HG03442 (cell line): ENCODE results near the gene TBX10.

Experiments used
- ATAC-seq: cut with Tn5 transposase; IDR thresholded peaks from one replicate; pipeline ENCODE4 v1.9.1; 2021; ENCODE audit warnings: mild to moderate bottlenecking, moderate library complexity; ENCODE audit not compliant: unreplicated experiment

Gene TBX10

DNA sequence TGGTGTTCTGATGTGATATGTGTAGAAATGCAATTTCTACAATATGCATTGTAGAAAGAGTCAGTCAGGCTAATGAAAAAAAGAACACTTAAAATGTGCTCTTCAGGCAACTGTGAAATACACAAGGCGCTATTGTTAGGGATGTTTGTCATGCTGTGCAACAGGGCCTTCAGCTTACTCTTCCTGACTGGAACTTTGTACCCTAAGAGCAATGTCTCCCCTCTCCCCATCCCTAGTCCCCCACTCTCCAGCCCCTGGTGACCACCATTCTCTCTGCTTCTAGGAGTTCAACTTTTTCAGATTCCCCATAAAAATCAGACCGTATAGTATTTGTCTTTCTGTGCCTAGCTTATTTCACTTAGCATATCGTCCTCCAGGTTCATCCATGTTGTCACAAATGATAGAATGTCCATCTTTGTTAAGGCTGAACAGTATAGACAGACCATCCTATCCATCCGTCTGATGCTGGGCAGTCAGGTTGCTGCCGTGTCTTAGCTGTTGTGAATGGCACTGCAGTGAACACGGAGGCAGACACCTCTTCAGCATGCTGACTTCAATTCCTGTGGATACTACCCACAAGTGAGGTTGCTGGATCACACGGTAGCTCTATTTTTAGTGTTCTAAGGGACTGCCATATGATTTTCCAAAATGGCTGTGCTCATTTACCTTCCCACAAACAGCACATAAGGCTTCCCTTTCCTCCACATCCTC, 22.2 kb downstream of the TBX10 start:
- ATAC-seq: no peak

DNA sequence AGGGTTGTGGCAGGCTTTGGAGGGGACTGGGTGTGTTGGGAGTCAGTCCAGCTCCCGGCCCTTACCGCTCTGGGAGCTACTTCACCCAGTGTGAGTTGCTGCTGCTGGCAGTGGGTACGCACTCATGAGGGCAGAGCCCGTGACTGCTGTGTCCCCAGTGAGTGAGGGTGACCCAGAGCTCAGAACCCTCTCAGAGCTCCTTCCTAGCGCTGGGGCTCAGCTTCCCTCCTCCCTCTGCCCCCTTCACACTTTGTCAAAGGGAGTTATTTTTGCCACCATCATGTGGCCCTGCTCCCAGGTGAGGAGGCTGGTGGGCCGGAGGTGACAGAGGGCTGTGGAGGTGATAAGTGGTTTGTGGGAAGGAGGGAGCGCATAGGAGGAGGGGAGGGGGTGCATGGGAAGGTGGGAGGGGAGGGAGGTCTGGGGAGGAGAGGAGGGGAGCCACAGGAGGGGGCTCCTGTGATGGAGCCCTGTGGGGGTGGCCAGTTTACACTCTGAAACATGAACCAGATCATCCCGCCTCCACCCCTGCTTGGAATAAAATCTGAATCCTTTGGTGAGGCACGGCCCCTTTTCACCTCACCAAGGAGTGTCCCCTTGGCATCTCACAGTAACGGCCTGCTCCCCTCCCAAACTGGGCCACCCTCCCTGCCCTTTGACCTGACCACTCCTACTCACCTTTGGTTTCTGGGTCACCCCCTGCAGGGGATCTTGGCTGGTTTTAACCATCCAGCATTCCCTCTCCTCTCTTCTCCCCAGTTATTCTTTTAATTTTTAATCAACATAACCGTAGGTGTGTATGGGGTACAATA, 22.9 kb downstream of the TBX10 start:
- ATAC-seq: no peak

DNA sequence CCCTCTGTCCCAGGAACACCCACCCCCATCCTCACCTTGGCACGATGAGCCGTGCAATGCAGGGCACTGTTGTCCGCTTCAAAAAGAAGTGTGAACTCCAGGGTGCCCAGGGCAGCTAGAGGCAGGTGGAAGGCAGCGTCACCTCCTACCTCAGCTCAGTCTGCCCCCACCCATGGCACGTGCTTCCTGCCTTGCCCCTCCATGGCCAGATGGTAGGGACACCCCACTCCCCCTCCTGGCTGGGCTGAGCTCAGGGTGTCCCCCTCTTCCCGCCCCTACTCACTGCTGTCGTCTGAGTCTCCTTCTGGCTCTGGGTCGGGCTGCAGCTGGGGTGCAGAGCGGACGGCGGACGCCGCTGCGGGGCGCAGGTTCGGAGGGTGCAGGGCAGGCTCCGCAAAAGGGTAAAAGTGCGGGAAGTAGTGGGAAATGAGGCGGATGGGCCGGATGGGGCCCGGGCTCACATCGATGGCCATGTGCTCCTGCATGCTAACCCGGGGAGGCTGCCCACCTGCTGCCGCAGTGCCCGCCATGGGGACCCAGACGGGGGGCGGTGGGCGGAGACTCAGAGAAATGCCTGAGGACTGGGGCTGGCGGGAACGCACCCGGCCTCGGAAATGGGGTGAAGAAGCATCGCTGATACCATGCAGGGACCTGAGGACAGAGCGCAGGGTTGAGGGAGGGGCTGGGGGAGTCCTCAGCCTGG, 23.7 kb downstream of the TBX10 start:
- ATAC-seq: no peak

DNA sequence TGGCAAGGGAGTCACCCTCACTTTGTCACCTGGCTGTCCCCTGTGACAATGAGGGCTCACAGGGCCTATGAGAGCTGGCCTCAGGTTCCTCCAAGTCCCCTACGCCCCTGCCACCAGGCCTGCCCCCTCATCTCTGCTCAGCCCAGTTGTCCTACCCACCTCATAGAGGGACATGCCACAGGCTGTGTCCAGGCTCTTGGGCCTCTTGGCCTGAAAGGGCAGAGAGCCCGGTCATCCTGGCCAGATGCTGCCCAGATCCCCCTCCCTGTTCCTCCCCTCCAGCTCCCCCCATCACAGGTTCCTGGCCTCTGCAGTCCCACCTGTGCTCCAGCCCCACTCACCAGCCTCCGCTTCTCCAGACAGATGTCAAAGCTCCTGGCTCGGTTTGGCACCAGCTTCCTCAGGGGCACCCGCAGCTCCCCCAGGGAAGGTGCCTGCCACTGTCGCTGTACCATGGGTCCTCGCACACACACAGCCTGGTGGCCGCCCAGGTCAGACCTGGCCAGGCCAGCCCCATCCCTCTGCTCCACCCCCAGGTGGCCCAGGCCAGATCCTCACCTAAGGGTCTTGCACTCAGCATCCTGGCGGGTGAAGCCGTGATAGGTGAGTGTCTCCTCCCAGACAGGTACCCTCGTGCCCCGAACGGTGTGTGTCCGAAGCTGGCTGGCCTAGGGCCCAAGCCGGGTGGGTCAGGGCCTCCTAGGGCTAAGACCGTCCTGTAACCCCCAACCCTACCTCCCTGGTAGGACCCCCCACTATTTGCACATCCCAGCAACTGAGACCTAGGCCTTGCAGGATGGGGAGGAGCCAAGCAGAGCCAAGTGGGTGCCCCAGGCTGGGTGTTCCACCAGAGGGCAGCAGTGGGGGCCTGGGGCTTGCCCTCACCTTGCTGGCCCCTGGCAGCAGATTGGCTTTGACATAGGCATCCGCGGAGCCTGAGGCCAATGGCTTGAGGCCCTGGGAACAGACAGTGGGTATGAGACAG, 24.5 kb downstream of the TBX10 start:
- ATAC-seq: no peak

DNA sequence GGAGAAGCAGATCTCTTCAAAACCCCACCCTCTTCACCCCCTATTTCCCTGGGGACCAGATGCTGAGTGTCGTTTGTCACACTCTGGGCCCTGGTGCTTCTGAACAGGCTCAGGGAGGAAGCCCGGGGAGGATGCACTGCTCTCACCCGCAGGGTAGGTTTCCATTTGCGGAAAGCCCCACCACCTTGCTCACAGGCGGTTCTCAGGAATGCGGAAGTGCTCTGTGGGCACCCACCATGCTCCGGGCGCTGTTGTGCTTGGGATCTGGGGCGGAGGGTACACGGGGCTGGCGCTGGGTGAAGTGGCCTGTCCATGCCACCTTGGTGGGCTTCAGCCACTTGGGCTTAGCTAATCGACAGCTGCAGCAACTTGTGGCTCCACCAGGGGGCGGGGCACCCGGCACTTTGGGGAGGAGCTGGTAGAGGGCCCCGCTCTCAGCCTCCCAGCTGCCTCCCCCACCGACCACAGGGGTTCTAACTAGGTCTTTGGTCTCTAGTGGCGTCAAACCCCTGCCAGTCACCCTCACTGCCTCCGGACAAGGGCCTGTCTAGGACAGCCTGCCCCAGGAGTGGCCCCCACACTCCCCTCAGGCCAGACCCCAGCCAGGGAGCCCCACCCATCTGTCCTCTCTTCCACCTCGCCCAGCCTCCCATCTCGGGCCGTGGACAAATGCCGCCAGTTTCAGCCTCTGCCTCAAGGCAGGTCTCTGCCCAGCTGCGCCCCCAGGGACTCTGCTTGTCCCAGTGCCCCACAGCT, 25.4 kb downstream of the TBX10 start:
- peak; percentile 77 for ATAC-seq

DNA sequence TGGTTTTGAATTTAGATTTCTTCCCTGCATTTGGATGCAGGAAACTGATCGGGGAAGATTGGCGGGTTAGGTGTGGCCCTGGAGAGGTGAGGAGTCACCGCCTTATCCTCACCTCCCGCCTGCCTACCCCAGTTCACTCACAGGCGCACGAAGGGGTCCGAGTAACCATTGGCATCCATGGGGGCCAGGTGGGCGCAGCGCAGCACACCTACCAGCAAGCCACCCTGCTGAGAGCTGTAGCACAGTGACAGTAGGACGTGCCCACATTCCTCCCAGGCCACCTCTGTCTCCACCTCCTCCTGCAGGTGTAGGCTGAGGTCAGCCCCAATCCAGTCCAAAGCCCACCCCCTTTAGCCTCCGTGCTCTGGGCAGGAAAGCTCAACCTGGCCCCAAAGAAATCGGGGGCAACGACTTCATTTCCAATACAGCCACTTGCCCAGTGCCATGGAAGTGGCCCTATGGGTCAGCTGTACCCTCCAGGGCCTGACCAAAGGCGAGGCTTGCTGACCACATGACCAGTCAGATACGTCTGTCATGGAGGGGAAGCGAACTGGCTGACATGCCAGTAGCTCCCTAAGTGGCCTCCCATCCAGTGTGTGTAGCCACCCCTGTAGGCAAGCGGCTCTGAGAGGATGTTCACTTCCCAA, 26.1 kb downstream of the TBX10 start:
- ATAC-seq: no peak

DNA sequence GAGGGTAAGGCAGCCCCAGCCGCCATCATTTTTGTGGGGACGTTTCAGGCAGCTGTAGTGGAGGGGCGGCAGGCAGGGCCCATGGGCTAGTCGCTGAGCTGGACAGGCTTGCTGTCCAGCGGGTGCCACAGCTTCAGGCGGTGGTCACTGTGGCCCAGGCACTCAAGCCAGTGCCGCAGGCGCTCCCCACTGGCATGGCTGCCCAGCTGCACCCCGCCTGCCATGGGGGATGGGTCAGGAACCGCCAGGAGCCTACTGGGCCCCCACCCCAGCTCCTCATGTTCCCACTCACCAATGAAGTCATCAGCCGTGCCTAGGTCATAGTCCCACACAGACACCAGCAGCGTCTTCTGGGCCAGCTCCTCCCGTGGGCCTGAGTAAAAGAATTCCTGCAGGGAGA, 26.8 kb downstream of the TBX10 start:
- no peak for ATAC-seq

DNA sequence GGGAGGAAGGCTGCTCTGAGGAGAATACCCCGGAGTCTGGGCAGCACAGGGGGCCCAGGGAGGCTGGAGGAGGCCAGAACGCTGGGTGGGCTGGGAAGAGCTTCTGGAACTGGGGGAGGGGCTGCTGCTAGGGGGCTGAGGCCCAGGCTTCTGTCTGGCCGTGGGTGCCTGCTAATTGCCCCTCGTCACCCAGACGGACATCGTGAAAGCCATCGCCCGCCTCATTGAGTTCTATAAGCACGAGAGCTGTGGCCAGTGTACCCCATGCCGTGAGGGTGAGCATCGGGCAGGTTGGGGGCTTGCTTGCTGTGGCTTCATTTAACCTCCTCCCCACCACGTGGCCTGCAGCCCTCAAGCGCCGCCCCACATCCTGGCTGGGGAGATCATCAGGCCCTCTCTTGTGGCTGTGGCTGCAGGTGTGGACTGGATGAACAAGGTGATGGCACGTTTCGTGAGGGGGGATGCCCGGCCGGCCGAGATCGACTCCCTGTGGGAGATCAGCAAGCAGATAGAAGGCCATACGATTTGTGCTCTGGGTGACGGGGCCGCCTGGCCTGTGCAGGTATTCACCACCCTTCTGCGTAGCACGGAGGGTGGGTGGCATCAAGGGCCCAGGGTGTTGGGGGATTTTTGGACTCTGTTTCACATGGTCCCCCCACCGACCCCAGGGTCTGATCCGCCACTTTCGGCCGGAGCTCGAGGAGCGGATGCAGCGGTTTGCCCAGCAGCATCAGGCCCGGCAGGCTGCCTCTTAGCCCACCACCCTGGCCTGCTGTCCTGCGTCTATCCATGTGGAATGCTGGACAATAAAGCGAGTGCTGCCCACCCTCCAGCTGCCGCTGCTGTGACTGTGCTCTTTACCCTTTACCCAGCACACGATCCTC, 27.6 kb downstream of the TBX10 start:
- ATAC-seq: no peak

DNA sequence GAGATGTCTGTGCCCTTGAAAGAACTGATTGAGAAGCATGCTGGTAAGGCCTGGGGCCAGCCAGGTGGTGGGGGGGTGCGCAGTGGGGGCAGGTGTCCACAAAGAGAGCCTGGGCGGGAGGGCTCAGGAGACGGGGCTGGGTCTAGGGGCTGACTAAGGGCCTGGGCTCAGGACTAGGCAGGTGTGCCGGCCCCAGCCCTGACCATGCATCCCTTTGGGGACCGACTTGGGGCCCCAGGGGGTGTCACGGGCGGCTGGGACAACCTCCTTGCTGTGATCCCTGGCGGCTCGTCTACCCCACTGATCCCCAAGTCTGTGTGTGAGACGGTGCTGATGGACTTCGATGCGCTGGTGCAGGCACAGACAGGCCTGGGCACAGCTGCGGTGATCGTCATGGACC, 28.4 kb downstream of the TBX10 start:
- no peak for ATAC-seq

DNA sequence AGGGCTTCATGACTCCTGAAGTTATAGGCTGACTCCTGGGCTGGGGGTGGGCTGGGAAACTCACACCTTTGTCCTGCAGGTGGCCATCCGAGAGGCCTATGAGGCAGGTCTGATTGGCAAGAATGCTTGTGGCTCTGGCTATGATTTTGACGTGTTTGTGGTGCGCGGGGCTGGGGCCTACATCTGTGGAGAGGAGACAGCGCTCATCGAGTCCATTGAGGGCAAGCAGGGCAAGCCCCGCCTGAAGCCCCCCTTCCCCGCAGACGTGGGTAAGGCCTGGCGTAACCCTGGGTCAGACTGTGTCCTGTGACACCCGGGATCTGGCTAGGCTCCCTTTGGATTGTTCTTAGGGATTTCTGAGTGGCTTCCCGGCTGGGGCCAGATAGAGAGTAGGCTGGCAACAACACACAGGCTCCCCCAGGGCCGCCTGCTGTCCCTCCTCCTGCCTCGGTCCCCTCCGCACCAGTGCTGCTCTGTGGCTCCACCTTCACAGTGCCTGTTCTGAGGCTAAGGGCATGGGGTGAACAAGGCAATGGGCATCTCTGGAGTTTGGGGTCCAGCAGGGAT, 29.2 kb downstream of the TBX10 start:
- no peak for ATAC-seq

DNA sequence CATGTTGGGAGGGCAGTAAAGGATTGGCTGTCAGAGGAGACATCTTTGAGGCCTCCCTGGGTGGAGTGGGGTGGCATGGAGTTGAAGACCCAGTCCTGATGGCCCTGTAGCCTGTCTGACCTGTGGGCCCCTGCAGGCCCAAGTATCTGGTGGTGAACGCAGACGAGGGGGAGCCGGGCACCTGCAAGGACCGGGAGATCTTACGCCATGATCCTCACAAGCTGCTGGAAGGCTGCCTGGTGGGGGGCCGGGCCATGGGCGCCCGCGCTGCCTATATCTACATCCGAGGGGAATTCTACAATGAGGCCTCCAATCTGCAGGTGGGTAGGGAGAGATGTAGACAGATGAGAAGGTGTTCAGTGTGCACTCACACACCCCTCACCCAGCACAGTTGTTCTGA, 30.2 kb downstream of the TBX10 start:
- no peak for ATAC-seq

DNA sequence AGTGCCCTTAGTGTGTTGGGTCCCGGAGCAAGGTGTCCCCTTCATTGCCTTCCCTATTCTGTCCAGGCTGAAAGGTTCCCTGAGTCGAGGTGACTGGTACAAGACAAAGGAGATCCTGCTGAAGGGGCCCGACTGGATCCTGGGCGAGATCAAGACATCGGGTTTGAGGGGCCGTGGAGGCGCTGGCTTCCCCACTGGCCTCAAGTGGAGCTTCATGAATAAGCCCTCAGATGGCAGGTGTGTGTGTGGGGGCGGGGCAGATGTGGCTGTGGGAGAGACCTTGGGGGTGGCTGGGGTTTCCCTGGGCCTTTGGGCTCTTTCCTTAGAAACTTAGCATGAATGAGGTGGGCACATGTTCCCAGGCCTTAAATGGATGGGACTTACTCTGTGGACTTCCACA, 31.1 kb downstream of the TBX10 start:
- ATAC-seq: no peak

DNA sequence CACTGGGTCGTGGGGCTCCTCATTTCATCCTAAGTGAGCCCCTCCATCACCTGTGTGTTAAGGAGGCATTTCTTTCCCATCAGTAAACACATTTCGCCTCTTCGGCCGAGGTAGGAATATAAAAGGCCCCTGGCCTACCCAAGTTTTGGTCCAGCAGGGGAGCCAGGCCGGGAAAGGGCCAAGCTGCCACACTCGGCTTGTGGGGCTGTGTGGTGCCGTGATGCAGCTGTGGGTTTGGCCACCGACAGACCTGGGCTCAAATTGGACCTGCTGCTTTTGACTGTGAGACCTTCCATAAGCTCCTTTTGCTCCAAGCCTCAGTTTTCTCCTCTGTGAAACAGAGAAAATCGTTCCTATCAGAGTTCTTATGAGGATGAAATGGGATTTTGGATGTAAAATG, 32.1 kb downstream of the TBX10 start:
- ATAC-seq: no peak

DNA sequence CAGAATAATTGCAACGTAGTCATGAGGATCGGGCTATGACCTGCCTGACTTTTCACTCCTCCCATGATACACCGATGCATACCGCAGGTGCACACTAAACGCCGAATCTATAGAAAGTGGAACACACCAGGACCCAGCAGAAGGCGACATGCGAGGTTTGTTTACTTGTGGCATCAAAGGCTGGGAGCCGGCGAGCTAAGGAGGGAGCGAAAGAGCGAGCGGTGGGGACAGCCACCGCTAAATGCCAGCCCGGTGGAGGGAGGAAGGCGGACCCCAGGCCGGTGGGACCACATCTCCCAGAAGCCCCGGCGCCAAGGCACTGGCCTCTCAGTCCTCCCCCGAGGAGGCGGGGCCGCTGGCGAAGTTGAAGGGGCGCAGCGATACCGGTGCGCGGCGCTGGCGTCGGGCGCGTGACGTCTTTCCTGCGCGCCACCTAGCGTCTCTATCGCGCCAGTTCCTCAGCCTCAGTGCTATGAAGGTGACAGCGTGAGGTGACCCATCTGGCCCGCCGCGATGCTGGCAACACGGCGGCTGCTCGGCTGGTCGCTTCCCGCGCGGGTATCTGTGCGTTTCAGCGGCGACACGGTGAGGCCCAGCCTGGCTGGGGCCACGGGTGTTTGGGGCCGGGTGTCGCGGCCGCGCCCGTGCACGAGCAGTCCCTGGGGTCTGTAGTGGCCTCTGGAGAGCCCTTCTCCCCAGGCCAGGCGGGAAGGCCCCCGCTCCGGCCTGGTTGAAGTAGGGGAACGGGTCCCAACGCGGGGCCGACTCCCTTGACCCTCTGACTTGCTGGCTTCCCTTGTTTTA, 32.9 kb downstream of the TBX10 start, which contains the start of gene NDUFV1:
TSS of gene NDUFV1 (plus strand) at position 445 of the 804 bp plus-strand sequence. CDS start at position 514, 69 bp downstream.
- ATAC-seq: peak; percentile 90

DNA sequence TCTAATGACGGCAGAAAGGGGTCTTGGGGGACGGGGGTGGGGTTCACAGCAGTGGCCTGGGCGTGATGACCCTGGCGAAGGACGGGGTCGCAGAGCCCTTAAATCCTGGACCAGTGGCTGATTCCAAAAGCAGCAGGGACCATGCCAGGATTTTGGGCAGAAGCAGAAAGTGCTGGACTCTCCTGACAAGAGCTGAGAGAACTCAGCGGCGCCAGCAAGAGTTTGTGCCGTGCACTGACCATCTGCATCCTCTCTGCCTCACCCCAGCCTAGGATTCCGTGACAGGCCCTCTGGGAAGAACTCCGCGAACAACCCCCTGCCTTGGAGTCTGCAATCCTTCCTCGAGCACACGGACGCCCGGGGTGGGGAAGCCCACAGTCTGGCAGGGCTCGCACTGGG, 33.5 kb downstream of the TBX10 start:
- no peak for ATAC-seq

DNA sequence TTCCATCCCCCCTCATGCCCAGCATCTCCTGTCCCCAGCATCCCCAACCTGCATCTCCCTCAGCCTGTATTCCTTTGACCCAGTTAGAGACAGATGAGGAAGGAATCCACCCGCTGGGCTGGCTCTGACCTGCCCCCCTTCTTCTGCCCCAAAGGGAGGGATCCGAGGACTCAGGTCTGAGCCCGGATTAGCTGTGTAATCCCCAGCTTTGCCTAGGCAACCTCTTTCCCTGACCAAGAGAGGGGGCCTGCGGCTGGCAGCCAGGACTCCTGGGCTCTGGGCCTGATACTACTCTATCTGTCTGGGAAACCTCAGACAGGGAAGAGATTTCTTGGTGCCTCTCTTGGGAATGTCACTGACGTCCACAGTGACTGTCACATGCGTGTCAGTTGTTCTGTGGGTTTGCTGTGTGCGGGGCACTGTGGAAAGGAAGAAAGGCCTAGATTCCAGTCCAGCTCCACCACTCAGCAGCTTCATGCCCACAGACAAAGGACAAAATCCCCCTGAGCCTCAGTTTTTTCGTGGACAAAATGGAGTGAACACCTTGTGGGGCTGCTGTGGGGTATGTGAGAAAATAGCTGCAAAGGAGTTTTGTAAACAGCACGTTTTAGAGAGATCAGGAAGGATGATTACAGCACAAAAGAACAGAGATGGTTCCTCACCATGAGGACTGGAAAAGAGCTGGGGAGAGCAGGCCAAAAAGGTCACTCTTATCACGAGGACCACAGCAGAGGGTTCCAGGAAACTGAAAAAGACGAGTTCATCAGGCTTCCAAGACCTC, 34.1 kb downstream of the TBX10 start:
- ATAC-seq: no peak
